HEK293 (cell line): Measurements from ENCODE around the gene SH2D7.

Source experiments
- CTCF ChIA-PET: fragments of 350-600 bp; formaldehyde crosslinking; extraction: SDS; loops from one replicate; lab custom pipeline; 2021; ENCODE audit warnings: antibody characterized with exemption; lab: Yijun Ruan, JAX
- POLR2A ChIA-PET: fragments of 300-600 bp; formaldehyde crosslinking; extraction: SDS; loops from one replicate; lab custom pipeline; 2020; ENCODE audit warnings: antibody characterized with exemption, inconsistent platforms; lab: Yijun Ruan, JAX
- H3K27ac ChIP-seq: fragments of 200-500 bp; sonication (Bioruptor generic); 2 replicates; pipeline ENCODE4 v1.5.1; 2014; ENCODE audit warnings: low read depth, low read length, control low read depth, inconsistent platforms; ENCODE audit errors: extremely low read depth
- H3K36me3 ChIP-seq, 2 experiments: fragments of 200-500 bp in 1 of 2; sonication (Bioruptor generic) in 1 of 2; 1 replicate in 1 of 2; 2 replicates in 1 of 2; pipeline ENCODE4 v1.5.1; 2014 to 2017; ENCODE audit warnings: inconsistent platforms in 2 of 2, low read length in 2 of 2; ENCODE audit not compliant: control insufficient read depth in 2 of 2, insufficient read depth in 1 of 2
- H3K4me1 ChIP-seq: fragments of 200-500 bp; sonication (Bioruptor generic); 2 replicates; pipeline ENCODE4 v1.5.1; 2014; ENCODE audit warnings: mild to moderate bottlenecking, low read length, inconsistent platforms; ENCODE audit not compliant: control insufficient read depth, insufficient read depth
- H3K4me3 ChIP-seq: 2 replicates; pipeline ENCODE4 v1.5.1; 2011; ENCODE audit warnings: low read depth, mild to moderate bottlenecking, control low read depth, low read length, moderate library complexity
- H3K9me3 ChIP-seq: fragments of 200-500 bp; sonication (Bioruptor generic); 2 replicates; pipeline ENCODE4 v1.5.1; 2014; ENCODE audit warnings: low read depth, low read length, inconsistent platforms; ENCODE audit not compliant: control insufficient read depth, insufficient read depth
- BCL11A ChIP-seq: fragments of 450-650 bp; formaldehyde crosslinking; IDR thresholded peaks from 2 replicates; pipeline ENCODE4 v1.5.1; 2016; ENCODE audit warnings: low read depth, missing biosample characterization, missing genetic modification characterization
- HOXC10 ChIP-seq: sonication (generic); formaldehyde crosslinking; IDR thresholded peaks from 2 replicates; pipeline ENCODE4 v1.8.1; 2023; ENCODE audit warnings: mild to moderate bottlenecking, missing genetic modification reagents
- KLF1 ChIP-seq: fragments of 450-650 bp; formaldehyde crosslinking; IDR thresholded peaks from 2 replicates; pipeline ENCODE4 v1.5.1; 2016; ENCODE audit warnings: missing biosample characterization, missing genetic modification characterization
- KLF8 ChIP-seq: fragments of 450-650 bp; formaldehyde crosslinking; IDR thresholded peaks from 2 replicates; pipeline ENCODE4 v1.5.1; 2016; ENCODE audit warnings: missing biosample characterization, missing genetic modification characterization
- OVOL3 ChIP-seq: fragments of 450-650 bp; formaldehyde crosslinking; IDR thresholded peaks from 2 replicates; pipeline ENCODE4 v1.5.1; 2016; ENCODE audit warnings: missing biosample characterization, missing genetic modification characterization
- PRDM4 ChIP-seq: fragments of 450-650 bp; formaldehyde crosslinking; IDR thresholded peaks from 2 replicates; pipeline ENCODE4 v1.5.1; 2017; ENCODE audit warnings: missing biosample characterization, missing genetic modification characterization
- SCRT2 ChIP-seq: fragments of 450-650 bp; formaldehyde crosslinking; IDR thresholded peaks from 2 replicates; pipeline ENCODE4 v1.5.1; 2016; ENCODE audit warnings: missing biosample characterization, missing genetic modification characterization
- ZBTB17 ChIP-seq: fragments of 450-650 bp; formaldehyde crosslinking; IDR thresholded peaks from 2 replicates; pipeline ENCODE4 v1.5.1; 2016; ENCODE audit warnings: missing biosample characterization, missing genetic modification characterization
- ZBTB49 ChIP-seq: fragments of 450-650 bp; formaldehyde crosslinking; IDR thresholded peaks from 2 replicates; pipeline ENCODE4 v1.5.1; 2016; ENCODE audit warnings: missing biosample characterization, missing genetic modification characterization, low read depth
- ZNF140 ChIP-seq: fragments of 450-650 bp; formaldehyde crosslinking; IDR thresholded peaks from 2 replicates; pipeline ENCODE4 v1.5.1; 2016; ENCODE audit warnings: missing biosample characterization, missing genetic modification characterization
- ZNF157 ChIP-seq: fragments of 450-650 bp; formaldehyde crosslinking; IDR thresholded peaks from 2 replicates; pipeline ENCODE4 v1.5.1; 2016; ENCODE audit warnings: missing biosample characterization, missing genetic modification characterization
- ZNF362 ChIP-seq: fragments of 450-650 bp; formaldehyde crosslinking; IDR thresholded peaks from 2 replicates; pipeline ENCODE4 v1.5.1; 2016; ENCODE audit warnings: missing biosample characterization, missing genetic modification characterization
- ZNF404 ChIP-seq: fragments of 450-650 bp; formaldehyde crosslinking; IDR thresholded peaks from 2 replicates; pipeline ENCODE4 v1.5.1; 2017; ENCODE audit warnings: missing biosample characterization, missing genetic modification characterization
- ZNF530 ChIP-seq: fragments of 450-650 bp; formaldehyde crosslinking; IDR thresholded peaks from 2 replicates; pipeline ENCODE4 v1.5.1; 2016; ENCODE audit warnings: low read depth, missing biosample characterization, missing genetic modification characterization
- ZNF549 ChIP-seq: fragments of 450-650 bp; IDR thresholded peaks from 2 replicates; pipeline ENCODE4 v1.5.1; 2018; ENCODE audit warnings: missing biosample characterization, missing genetic modification characterization, mild to moderate bottlenecking, inconsistent platforms, moderate library complexity
- ZNF561 ChIP-seq: fragments of 450-650 bp; IDR thresholded peaks from 2 replicates; pipeline ENCODE4 v1.5.1; 2018; ENCODE audit warnings: missing biosample characterization, missing genetic modification characterization, borderline replicate concordance
- ZNF600 ChIP-seq: fragments of 450-650 bp; formaldehyde crosslinking; IDR thresholded peaks from 2 replicates; pipeline ENCODE4 v1.5.1; 2016; ENCODE audit warnings: missing biosample characterization, missing genetic modification characterization
- ZNF610 ChIP-seq: fragments of 450-650 bp; formaldehyde crosslinking; IDR thresholded peaks from 2 replicates; pipeline ENCODE4 v1.5.1; 2016; ENCODE audit warnings: missing biosample characterization, missing genetic modification characterization, borderline replicate concordance
- ZNF621 ChIP-seq: fragments of 450-650 bp; formaldehyde crosslinking; IDR thresholded peaks from 2 replicates; pipeline ENCODE4 v1.5.1; 2017; ENCODE audit warnings: missing biosample characterization, missing genetic modification characterization
- ZNF623 ChIP-seq: fragments of 450-650 bp; formaldehyde crosslinking; IDR thresholded peaks from 2 replicates; pipeline ENCODE4 v1.5.1; 2016; ENCODE audit warnings: missing biosample characterization, missing genetic modification characterization
- ZNF658 ChIP-seq: fragments of 450-650 bp; formaldehyde crosslinking; IDR thresholded peaks from 2 replicates; pipeline ENCODE4; 2016; ENCODE audit warnings: missing biosample characterization, missing genetic modification characterization
- ZSCAN16 ChIP-seq: fragments of 450-650 bp; formaldehyde crosslinking; IDR thresholded peaks from 2 replicates; pipeline ENCODE4 v1.5.1; 2016; ENCODE audit warnings: missing biosample characterization, missing genetic modification characterization
- TF ChIP-seq, protein P1 (sequence below): fragments of 450-650 bp; formaldehyde crosslinking; IDR thresholded peaks from 2 replicates; pipeline ENCODE4 v1.5.1; 2016; ENCODE audit warnings: missing biosample characterization, missing genetic modification characterization
- TF ChIP-seq, protein P2 (sequence below): IDR thresholded peaks from 2 replicates; pipeline ENCODE4 v1.6.1; 2011; ENCODE audit warnings: mild to moderate bottlenecking, low read depth, low read length, borderline replicate concordance

Gene SH2D7

DNA sequence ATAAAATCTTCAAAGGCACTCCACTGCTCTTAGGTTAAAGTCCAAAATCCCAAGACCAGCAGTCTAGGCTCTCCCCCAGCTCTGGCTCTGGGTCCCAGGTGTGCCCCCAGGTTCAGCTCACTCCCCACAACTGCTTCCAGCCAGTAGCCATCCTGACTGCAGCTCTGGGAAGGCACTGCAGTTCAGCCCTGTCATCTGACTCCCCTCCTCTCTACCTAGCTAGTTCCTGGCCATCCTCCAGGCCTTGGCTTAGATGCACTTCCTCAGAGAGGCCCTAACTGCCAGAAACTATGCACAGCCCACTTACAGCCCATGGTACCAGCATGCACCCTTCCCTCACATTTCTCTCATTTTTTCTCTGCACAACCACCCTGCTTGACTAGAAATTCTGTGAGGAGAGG is 40.4 kb upstream of the SH2D7 start:
- TF ChIP-seq BCL11A (tag by site-specific recombination) (no peak), ZBTB17 (tag by site-specific recombination) (peak; percentile 55; the same call in 1 of the 2 replicates), ZNF600 (tag by site-specific recombination) (peak; percentile 61)
- CTCF ChIA-PET = interaction anchor here (0.5 to 1.2 kb wide), 4 partner anchors 10 to 343 kb away, joined by 3 read pairs; no protein-coding TSS in a partner anchor
- H3K9me3 ChIP-seq = no peaks in the 10 kb centered on the region
- H3K4me3 ChIP-seq = no peak overlapping the region
- H3K4me1 ChIP-seq = peaks cover 21% of the 10 kb centered on the region
- peaks cover 3 to 34% of the 10 kb centered on the region in 2 experiments; a peak in 2 of 3 replicates for H3K36me3 ChIP-seq
- POLR2A ChIA-PET = interaction anchor here (0.9 to 1.1 kb wide), 2 partner anchors 18 to 24 kb away, joined by 3 read pairs; no protein-coding TSS in a partner anchor
- H3K27ac ChIP-seq = no peak overlapping the region

GRCh38 chr15:78052545-78052944 is 39.8 kb upstream of the SH2D7 start:
- CTCF ChIA-PET = interaction anchor here (0.5 kb wide), 1 partner anchor 242 kb away, joined by 3 read pairs; no protein-coding TSS in a partner anchor
- peaks cover 3 to 33% of the 10 kb centered on the region in 2 experiments; a peak in 2 of 3 replicates for H3K36me3 ChIP-seq
- H3K4me3 ChIP-seq = no peak overlapping the region
- POLR2A ChIA-PET = interaction anchor here (0.9 to 1.1 kb wide), 2 partner anchors 18 to 24 kb away, joined by 3 read pairs; no protein-coding TSS in a partner anchor
- TF ChIP-seq ZBTB49 (tag by site-specific recombination) = no peak
- no peak for TF ChIP-seq ZNF561
- TF ChIP-seq ZNF610 (tag by site-specific recombination) = no peak
- no peak for TF ChIP-seq ZNF658 (tag by site-specific recombination)
- TF ChIP-seq ZNF623 (tag by site-specific recombination) = no peak
- no peak for TF ChIP-seq ZSCAN16
- TF ChIP-seq, protein P1, sequence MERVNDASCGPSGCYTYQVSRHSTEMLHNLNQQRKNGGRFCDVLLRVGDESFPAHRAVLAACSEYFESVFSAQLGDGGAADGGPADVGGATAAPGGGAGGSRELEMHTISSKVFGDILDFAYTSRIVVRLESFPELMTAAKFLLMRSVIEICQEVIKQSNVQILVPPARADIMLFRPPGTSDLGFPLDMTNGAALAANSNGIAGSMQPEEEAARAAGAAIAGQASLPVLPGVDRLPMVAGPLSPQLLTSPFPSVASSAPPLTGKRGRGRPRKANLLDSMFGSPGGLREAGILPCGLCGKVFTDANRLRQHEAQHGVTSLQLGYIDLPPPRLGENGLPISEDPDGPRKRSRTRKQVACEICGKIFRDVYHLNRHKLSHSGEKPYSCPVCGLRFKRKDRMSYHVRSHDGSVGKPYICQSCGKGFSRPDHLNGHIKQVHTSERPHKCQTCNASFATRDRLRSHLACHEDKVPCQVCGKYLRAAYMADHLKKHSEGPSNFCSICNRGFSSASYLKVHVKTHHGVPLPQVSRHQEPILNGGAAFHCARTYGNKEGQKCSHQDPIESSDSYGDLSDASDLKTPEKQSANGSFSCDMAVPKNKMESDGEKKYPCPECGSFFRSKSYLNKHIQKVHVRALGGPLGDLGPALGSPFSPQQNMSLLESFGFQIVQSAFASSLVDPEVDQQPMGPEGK (tag by site-specific recombination) = no peak
- TF ChIP-seq ZNF549 (tag by site-specific recombination) = no peak
- no peaks in the 10 kb centered on the region for H3K9me3 ChIP-seq
- peaks cover 21% of the 10 kb centered on the region for H3K4me1 ChIP-seq
- H3K27ac ChIP-seq = no peak overlapping the region

DNA sequence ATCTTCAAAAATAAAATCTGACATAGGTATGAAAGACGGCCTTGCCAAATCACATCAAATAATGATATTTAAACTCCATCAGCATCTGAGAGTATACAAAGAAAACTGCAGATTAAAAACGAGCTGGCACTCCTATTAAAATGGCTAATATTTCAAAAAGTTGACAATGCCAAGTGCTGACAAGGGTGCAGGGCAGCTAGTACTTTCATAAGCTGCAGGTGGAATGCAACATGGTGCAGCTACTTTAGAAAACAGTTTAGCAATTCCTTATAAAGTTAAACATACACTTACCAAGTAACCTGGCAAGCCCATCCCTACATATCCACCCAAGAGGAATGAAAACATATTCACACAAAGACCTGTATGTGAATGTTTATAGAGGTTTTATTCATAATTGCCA is 37.8 kb upstream of the SH2D7 start:
- Histone ChIP-seq H3K4me1 (peaks cover 21% of the 10 kb centered on the region), H3K27ac (no peak overlapping the region), H3K4me3 (no peak overlapping the region), H3K9me3 (no peaks in the 10 kb centered on the region), H3K36me3 (peaks cover 3 to 21% of the 10 kb centered on the region in 2 experiments; a peak in 2 of 3 replicates)
- ChIA-PET POLR2A (no interaction called here), CTCF (interaction anchor here (0.6 to 0.9 kb wide), 2 partner anchors 16 to 18 kb away, joined by 3 to 6 read pairs; no protein-coding TSS in a partner anchor)
- TF ChIP-seq KLF1 (no peak), ZNF157 (tag by site-specific recombination) (no peak), ZNF530 (tag by site-specific recombination) (no peak), HOXC10 (CRISPR knock-in tag) (no peak), ZNF362 (tag by site-specific recombination) (no peak), ZNF404 (tag by site-specific recombination) (no peak), PRDM4 (tag by site-specific recombination) (no peak), ZNF621 (tag by site-specific recombination) (no peak), OVOL3 (tag by site-specific recombination) (no peak), KLF8 (tag by site-specific recombination) (no peak), SCRT2 (no peak), ZNF140 (no peak)
- TF ChIP-seq, protein P2, sequence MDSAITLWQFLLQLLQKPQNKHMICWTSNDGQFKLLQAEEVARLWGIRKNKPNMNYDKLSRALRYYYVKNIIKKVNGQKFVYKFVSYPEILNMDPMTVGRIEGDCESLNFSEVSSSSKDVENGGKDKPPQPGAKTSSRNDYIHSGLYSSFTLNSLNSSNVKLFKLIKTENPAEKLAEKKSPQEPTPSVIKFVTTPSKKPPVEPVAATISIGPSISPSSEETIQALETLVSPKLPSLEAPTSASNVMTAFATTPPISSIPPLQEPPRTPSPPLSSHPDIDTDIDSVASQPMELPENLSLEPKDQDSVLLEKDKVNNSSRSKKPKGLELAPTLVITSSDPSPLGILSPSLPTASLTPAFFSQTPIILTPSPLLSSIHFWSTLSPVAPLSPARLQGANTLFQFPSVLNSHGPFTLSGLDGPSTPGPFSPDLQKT = no peak
